ENCODE measurements around the gene ARHGAP6.

Gene ARHGAP6

GRCh38 chrX:11414091-11414490 is 251.6 kb downstream of the ARHGAP6 start:
- Histone ChIP-seq H3K27ac (no peak overlapping the region), H3K9me3 (no peaks in the 10 kb centered on the region), H3K4me2 (no peak overlapping the region), H4K20me1 (peaks cover 6% of the 10 kb centered on the region; the same call in 1 of the 2 replicates), H3K36me3 (no peaks in the 10 kb centered on the region), H3K9ac (no peak overlapping the region), H3K4me3 (no peak overlapping the region), H3K27me3 (peaks cover 79% of the 10 kb centered on the region), H3K4me1 (peaks cover 17% of the 10 kb centered on the region)
- no peak for TF ChIP-seq Cebpa-rat (IDR thresholded peaks at IDR 0.05)

GRCh38 chrX:11412715-11413623 is 252.8 kb downstream of the ARHGAP6 start:
- Histone ChIP-seq H3K9me3 (no peaks in the 10 kb centered on the region), H3K27me3 (peaks cover 81% of the 10 kb centered on the region), H3K4me2 (no peak overlapping the region), H3K9ac (no peak overlapping the region), H3K4me3 (no peak overlapping the region), H3K4me1 (peaks cover 17% of the 10 kb centered on the region), H3K27ac (no peak overlapping the region), H3K36me3 (no peaks in the 10 kb centered on the region), H4K20me1 (no peaks in the 10 kb centered on the region)
- no peak for TF ChIP-seq Cebpa-rat (IDR thresholded peaks at IDR 0.05)

- H3K27ac ChIP-seq, result no peak overlapping the region
- H4K20me1 ChIP-seq, result no peaks in the 10 kb centered on the region
- H3K9ac ChIP-seq, result no peak overlapping the region
- H3K36me3 ChIP-seq, result no peaks in the 10 kb centered on the region
- no peak for TF ChIP-seq Cebpa-rat (IDR thresholded peaks at IDR 0.05)
- H3K27me3 ChIP-seq, result peaks cover 83% of the 10 kb centered on the region
- no peaks in the 10 kb centered on the region for H3K4me1 ChIP-seq
- H3K4me3 ChIP-seq, result no peak overlapping the region
- no peaks in the 10 kb centered on the region for H3K9me3 ChIP-seq
- H3K4me2 ChIP-seq, result no peak overlapping the region
Measured at GRCh38 chrX:11409957-11410356, 255.8 kb downstream of the ARHGAP6 start.

GRCh38 chrX:11408783-11409182 is 256.9 kb downstream of the ARHGAP6 start:
- Histone ChIP-seq H3K4me1 (peaks cover 4% of the 10 kb centered on the region; the same call in 1 of the 2 replicates), H3K27me3 (peaks cover 87% of the 10 kb centered on the region), H4K20me1 (no peaks in the 10 kb centered on the region), H3K27ac (no peak overlapping the region), H3K36me3 (no peaks in the 10 kb centered on the region), H3K9ac (no peak overlapping the region), H3K4me2 (no peak overlapping the region), H3K4me3 (no peak overlapping the region), H3K9me3 (no peaks in the 10 kb centered on the region)
- no peak for TF ChIP-seq Cebpa-rat (IDR thresholded peaks at IDR 0.05)

- Histone ChIP-seq H4K20me1 (no peaks in the 10 kb centered on the region), H3K4me1 (peaks cover 4% of the 10 kb centered on the region; the same call in 1 of the 2 replicates), H3K9ac (no peak overlapping the region), H3K4me3 (no peak overlapping the region), H3K27ac (no peak overlapping the region), H3K9me3 (no peaks in the 10 kb centered on the region), H3K36me3 (no peaks in the 10 kb centered on the region), H3K27me3 (peaks cover 87% of the 10 kb centered on the region), H3K4me2 (no peak overlapping the region)
- TF ChIP-seq Cebpa-rat (IDR thresholded peaks at IDR 0.05), result no peak
Measured at GRCh38 chrX:11408109-11408405, 257.7 kb downstream of the ARHGAP6 start.

- Histone ChIP-seq H3K9ac (no peak overlapping the region), H3K9me3 (no peaks in the 10 kb centered on the region), H3K27ac (no peak overlapping the region)
Measured at GRCh38 chrX:11407331-11408108, 258.2 kb downstream of the ARHGAP6 start.

GRCh38 chrX:11406109-11406765 is 259.5 kb downstream of the ARHGAP6 start:
- Histone ChIP-seq H4K20me1 (no peaks in the 10 kb centered on the region), H3K9ac (no peak overlapping the region), H3K36me3 (no peaks in the 10 kb centered on the region), H3K4me3 (no peak overlapping the region), H3K9me3 (no peaks in the 10 kb centered on the region), H3K4me1 (peaks cover 4% of the 10 kb centered on the region; the same call in 1 of the 2 replicates), H3K4me2 (no peak overlapping the region), H3K27me3 (peaks cover 85% of the 10 kb centered on the region), H3K27ac (no peak overlapping the region)
- TF ChIP-seq Cebpa-rat (IDR thresholded peaks at IDR 0.05), result no peak

More at GRCh38 chrX:11407331-11408108, 258.2 kb downstream of the ARHGAP6 start:
- peaks cover 4% of the 10 kb centered on the region; the same call in 1 of the 2 replicates for H3K4me1 ChIP-seq
- H4K20me1 ChIP-seq, result no peaks in the 10 kb centered on the region
- peaks cover 87% of the 10 kb centered on the region for H3K27me3 ChIP-seq
- no peak for TF ChIP-seq Cebpa-rat (IDR thresholded peaks at IDR 0.05)
- no peak overlapping the region for H3K4me2 ChIP-seq
- no peak overlapping the region for H3K4me3 ChIP-seq
- no peaks in the 10 kb centered on the region for H3K36me3 ChIP-seq

GRCh38 chrX:11403631-11404030 is 262.1 kb downstream of the ARHGAP6 start:
- Histone ChIP-seq H3K27me3 (peaks cover 91% of the 10 kb centered on the region), H3K4me2 (no peak overlapping the region), H3K36me3 (no peaks in the 10 kb centered on the region), H3K9me3 (no peaks in the 10 kb centered on the region), H3K4me3 (no peak overlapping the region), H3K9ac (no peak overlapping the region), H3K4me1 (peaks cover 4% of the 10 kb centered on the region; the same call in 1 of the 2 replicates), H4K20me1 (no peaks in the 10 kb centered on the region), H3K27ac (no peak overlapping the region)
- TF ChIP-seq Cebpa-rat (IDR thresholded peaks at IDR 0.05), result no peak

GRCh38 chrX:11401966-11402365 is 263.8 kb downstream of the ARHGAP6 start:
- no peaks in the 10 kb centered on the region; the same call in 1 of the 2 replicates for H4K20me1 ChIP-seq
- no peak overlapping the region for H3K27ac ChIP-seq
- no peak for TF ChIP-seq Cebpa-rat (IDR thresholded peaks at IDR 0.05)
- H3K4me2 ChIP-seq, result no peak overlapping the region
- no peaks in the 10 kb centered on the region for H3K9me3 ChIP-seq
- peaks cover 4% of the 10 kb centered on the region; the same call in 1 of the 2 replicates for H3K4me1 ChIP-seq
- no peak overlapping the region for H3K9ac ChIP-seq
- no peak overlapping the region for H3K4me3 ChIP-seq
- H3K27me3 ChIP-seq, result peaks cover 87% of the 10 kb centered on the region
- no peaks in the 10 kb centered on the region for H3K36me3 ChIP-seq

All from BLaER1 (cell line).